M059J (cell line): ENCODE measurements around the gene IFT74. TPM values are rescaled to one million over a fixed set of nuclear protein-coding genes. Genes with fewer than 3 reads are reported as not detected.
"Not testable (repeated sequence)": the region's sequence is repeated elsewhere in the genome, so short reads cannot be mapped to it uniquely, and the experiment has no call there.

Experiments
- DNase-seq: peaks from one replicate; pipeline ENCODE4 v3.0.0-alpha.2; 2012; ENCODE audit warnings: low read depth
- total RNA-seq: library from RNA; depleted of rRNA; stranded (reverse); fragments of >200 nt; shearing (Covaris generic); gene quantifications from 2 replicates; pipeline ENCODE4 v1.2.3, GENCODE V29; 2014; rRNA removed

IFT74 gene
- total RNA-seq, 1 experiment from 2014 or later = 17.1 TPM

- DNase-seq = no peak
Observed at GRCh38 chr9:27073841-27074728, 117.9 kb downstream of the IFT74 start.

GRCh38 chr9:27078685-27079084 is 122.5 kb downstream of the IFT74 start:
- DNase-seq = no peak

GRCh38 chr9:27085456-27085855 is 129.2 kb downstream of the IFT74 start:
- no peak for DNase-seq

- peak; percentile 87 for DNase-seq
Observed at GRCh38 chr9:27086818-27087680, 130.8 kb downstream of the IFT74 start.

- peak; percentile 31 for DNase-seq
Observed at GRCh38 chr9:27088981-27089380, 132.8 kb downstream of the IFT74 start.

- DNase-seq = no peak
Observed at GRCh38 chr9:27089706-27090105, 133.5 kb downstream of the IFT74 start.

GRCh38 chr9:27090231-27090630 is 134.0 kb downstream of the IFT74 start:
- no peak for DNase-seq

- DNase-seq = no peak
Observed at GRCh38 chr9:27090711-27091110, 134.5 kb downstream of the IFT74 start.

- not testable (repeated sequence) for DNase-seq
Observed at GRCh38 chr9:27092496-27092895, 136.3 kb downstream of the IFT74 start.

- not testable (repeated sequence) for DNase-seq
Observed at GRCh38 chr9:27093384-27094067, 137.3 kb downstream of the IFT74 start.

GRCh38 chr9:27094640-27095298 is 138.6 kb downstream of the IFT74 start:
- peak; percentile 88 for DNase-seq

GRCh38 chr9:27107241-27107640 is 151.0 kb downstream of the IFT74 start:
- DNase-seq = no peak

- no peak for DNase-seq
Observed at GRCh38 chr9:27108981-27109541, 152.8 kb downstream of the IFT74 start, which contains the start of gene TEK. TEK (plus strand) TSS chr9:27109225; CDS start chr9:27109591, 366 bp downstream.

GRCh38 chr9:27109621-27110020 is 153.4 kb downstream of the IFT74 start:
- no peak for DNase-seq

- DNase-seq = no peak
Observed at GRCh38 chr9:27110181-27110580, 154.0 kb downstream of the IFT74 start.

- DNase-seq = no peak
Observed at GRCh38 chr9:27112235-27112634, 156.0 kb downstream of the IFT74 start.

Other genes starting within 250 kb of the IFT74 start
- 19.5 and 32.7 TPM in 2 replicates for gene CAAP1, start 63.6 kb upstream of the IFT74 start, total RNA-seq
- gene PLAA, start 9.2 kb upstream of the IFT74 start, total RNA-seq = 48.4 and 52.7 TPM in 2 replicates
- gene LRRC19, start 49.3 kb downstream of the IFT74 start, total RNA-seq = not detected in 2 replicates
- gene TEK, start 152.8 kb downstream of the IFT74 start, total RNA-seq = 0.96 and 2.0 TPM in 2 replicates